OCI-M2 (cell line): ENCODE measurements around the gene ABITRAM.
"Not testable (repeated sequence)": the region's sequence is repeated elsewhere in the genome, so short reads cannot be mapped to it uniquely, and the experiment has no call there.

Source experiments
- DNase-seq: peaks from one replicate; lab custom pipeline; 2025; ENCODE audit not compliant: unreplicated experiment; lab: John Stamatoyannopoulos, UW

The ABITRAM gene

DNA sequence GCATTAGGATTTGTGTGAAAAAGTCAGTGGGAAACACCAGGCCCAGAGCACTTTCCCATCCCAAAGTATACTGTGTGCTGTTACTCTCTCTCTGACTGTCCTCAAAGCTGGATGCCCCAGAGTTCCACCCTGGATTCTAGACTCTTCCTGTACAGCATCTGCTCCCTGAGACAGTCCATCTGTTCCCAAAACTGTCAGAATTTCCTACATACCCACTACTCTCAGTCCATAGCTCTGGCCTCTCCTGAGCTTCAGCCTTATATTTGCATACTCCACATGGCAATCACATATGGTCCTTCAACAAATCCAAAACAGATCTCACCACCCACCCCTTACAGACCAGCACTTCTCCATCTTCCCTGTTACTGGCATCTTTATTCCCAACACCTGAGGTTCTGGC lies 9.7 kb upstream of the ABITRAM start:
- DNase-seq = no peak

DNA sequence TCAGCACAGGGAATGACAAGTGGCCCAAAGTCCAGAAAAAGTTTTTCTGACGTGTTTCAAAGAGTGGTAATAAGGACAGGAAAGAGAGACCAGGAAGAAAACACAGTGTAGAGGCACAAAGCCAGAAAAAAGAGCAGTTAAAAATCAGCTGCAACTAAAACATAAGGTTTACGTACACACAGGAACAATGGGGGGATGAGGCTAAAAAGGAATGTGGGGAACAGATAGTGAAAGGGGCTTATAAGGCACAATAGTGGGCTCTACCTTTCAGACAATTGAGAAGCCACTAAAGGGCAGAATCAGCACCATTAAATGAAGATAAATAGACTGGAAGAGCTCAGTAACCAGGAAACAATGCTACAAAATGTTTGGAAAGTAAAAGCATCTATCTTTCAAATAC lies 5.8 kb upstream of the ABITRAM start:
- no peak for DNase-seq

DNA sequence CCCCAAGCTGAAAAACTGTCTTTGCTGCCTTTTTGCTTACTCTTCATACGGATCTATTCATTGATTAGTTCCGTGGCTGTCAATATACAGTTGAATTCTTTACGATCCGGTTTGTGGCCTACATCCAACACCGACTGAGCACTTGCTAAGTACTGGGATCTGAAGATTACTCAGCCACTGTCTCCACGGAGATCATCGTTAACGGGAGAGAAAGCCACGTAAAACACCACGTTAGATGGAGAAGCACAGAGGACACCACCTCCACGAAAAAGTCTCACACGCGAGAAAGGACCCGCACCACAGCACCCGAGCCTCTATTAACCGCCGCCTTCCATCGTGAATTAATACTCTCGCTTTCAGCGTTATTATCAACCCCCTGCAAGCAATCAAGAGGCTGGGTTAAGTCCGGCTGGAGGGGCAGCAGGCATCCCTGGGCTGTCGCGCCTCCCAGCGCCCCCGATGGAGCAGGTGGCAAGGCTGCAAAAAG lies 926 bp upstream of the ABITRAM start:
- no peak for DNase-seq

DNA sequence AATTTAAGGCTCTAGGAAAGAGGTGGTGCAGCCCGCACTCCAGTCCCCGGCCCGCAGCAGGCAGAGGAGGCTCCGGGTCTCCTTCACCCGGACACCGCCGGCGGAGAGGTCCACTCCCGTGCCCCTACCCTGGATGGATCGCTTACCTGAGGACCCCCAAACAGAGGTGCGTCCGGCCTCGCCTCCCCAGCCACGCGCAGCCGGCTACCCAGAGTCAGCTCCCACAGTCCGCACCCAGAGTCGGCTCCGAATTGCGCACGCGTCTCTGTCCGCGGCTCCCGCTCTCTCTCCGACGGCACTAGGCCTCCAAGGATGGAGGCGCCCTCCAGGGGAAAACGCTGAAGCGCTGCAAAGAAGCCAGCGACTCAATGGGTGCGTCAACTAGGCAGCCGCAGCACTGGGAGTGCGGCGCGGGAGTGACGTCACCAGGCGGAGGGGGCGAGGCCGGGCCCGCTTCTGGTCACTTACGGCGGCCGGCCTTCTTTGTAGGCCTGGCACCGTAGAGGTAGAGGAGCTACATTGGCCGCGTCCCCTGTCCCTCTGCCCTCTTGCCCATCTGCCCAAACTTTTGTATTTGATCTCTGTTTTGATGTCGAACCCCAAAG lies 380 bp upstream of the ABITRAM start, which contains the start of gene ELP1:
TSS of gene ELP1 (minus strand) at position 407 of the 605 bp plus-strand sequence. CDS start 2,978 bp downstream, outside the sequence.
- peak; percentile 39 for DNase-seq

DNA sequence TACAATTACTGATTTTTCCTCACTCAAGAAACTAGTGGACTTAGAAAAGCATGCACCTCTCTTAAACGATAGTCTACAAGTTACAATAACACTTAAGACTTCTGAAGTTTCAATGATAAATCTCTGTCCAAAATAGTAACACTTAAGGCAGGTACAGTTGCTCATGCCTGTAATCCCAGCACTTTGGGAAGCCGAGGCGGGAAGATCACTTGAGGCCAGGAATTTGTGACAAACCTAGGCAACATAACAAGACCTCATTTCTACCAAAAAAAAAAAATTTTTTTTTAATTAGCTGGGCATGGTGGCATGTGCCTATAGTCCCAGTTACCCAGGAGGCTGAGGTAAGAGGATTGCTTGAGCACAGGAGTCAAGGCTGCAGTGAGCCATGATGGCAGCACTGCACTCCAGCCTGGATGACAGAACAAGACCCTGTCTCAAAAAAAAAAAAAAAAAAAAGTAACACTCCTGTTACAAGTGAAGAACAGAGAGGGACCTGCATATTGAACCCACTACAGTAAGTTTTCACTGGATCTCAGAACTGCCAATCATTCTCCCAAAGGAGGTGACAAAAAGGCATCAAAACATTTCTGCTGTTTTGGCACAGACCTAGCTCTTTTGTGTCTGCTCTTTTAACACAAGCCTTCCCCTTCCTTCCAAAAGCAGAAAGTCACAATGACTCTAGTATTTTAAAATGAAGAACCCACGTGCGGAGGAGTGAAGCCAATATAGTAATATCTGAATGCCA lies 3.5 kb downstream of the ABITRAM start:
- no peak for DNase-seq

DNA sequence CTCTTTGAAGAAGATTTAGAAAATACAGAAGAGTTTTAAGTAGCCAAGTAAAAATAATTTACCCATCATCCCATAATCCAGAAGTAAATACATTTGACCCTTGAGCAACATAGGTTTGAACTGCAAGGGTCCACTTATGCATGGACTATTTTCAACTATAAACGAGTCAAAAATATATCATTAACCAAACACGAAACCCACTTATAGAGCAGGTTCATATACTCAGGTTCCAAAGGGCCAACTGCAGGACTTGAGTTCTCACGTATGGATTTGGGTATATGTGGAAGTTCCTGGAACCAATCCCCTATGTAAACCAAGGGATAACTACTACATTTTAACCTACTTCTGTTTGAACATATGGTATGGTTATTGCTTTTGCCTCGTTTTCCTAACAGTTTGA lies 5.8 kb downstream of the ABITRAM start:
- DNase-seq = no peak

DNA sequence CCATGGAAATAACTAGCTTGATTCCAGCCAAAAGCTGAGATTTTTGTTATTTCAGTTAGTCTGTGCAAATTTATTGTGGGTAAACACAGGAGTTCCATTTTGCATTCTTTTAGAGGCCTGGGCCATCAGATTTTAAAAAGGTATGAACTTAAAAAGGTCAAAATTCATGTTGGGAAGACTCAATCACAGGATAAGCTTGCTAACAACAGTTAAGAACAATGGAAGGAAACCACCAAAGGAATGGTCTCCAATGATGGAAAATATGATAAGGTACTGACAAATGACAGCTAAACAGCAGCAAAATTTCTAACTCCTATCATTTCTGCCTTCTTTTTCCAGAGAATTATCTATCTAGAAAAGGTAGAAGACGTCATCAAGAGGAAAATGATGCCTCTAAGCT lies 16.0 kb downstream of the ABITRAM start:
- DNase-seq = no peak

DNA sequence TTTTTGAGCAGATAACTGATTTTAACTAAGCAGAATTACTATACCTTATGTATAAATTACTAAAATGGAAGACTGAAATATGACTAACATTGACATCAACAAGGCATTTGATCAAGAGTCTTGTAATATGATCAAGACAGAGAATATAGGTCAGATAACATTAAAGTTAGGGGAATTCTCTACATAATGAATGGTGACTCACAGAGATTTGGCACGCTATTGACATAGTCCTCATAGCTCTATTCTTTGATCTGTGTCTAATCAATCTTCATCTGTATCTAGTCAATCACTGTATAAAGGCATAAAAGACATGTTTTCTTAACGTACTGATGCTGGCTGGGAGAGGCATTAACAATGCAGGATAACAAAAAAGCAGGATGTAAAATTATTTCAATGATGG lies 17.4 kb downstream of the ABITRAM start:
- DNase-seq = no peak

DNA sequence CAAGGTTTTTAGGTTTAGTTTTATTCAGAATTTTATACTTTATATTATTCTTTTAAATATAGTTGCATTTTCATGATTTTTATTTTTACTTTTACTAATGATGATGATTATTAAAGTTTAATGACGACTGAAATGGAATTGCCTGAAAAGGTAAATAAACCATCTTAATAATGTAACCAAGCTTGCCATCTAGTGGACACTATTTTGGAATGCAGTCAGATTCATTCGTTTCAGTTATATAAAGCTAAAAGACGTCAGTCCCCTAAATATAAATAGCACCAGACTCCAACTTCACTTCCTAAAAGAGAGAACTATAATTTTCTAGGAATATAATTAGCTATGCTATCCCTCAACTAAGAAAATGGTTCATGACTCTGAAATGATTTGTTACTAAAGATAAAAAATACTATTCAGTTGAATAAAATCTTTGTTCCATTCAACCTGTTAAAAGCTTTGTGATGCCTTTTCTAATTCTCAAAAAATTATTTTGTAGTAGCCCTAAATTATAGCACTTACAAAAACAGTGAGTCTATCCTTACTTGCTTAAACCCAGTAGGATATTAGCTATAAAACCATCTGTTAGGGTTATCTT lies 19.9 kb downstream of the ABITRAM start:
- no peak for DNase-seq

DNA sequence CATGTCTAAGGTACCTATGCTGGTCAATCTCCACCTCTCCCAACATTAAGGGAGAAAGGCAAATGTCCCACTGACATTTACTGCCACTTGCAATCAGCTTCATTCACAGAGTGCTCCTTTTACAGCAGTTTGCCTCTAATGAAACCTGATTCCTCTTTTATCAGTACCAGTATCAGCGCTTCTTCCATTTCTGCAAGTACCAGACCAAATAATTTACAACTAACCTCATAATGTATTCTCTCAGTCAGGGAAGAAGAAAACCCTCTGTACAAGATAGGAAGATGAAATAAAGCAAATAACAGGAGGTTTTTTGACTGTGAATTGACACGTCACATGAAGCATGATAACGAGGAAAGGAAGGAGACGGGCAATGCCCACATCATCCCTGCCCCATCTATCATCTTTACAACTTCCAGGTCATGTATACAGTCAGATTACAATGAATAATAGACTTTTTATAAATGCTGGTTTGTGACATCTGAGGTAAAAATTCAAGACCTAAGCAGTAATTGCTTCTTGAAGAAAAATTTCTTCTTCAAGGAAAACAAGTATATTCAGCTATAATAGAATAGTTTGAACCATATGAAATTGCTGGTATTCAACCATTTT lies 21.9 kb downstream of the ABITRAM start:
- no peak for DNase-seq

DNA sequence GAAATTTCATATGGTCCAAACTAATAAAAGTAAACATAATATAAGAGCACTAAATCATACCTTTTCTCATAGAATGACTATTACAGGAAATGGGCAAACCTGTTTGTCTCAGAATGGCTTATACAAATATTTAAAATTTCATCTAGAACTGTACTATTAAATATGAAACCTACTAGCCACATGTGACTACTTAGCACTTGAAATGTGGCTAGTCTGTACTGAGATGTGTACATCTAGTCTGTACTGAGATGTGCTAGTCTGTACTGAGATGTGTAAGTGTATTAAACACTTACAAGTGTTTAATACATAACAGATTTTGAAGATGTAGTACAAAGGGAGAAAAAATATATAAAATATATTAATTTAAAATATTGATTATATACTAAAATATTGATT lies 22.4 kb downstream of the ABITRAM start:
- no peak for DNase-seq

DNA sequence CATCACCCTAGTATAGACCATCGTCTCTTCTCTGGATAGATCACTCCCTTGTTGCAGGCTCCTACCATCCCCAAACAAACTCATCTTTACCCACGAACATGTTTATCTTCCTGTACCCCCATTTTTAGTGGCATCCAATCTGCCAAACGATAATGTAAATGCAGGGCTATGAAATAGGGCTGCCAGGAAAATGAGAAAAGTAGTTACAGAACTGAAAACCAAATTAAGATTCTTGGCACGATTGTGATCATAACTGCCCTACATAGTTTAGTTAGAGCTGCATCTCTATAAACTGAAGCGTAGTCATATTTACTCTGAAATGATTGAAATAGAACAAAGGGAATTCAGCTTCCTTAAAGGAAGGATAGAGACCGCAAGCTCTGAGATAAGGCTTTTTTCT lies 26.1 kb downstream of the ABITRAM start:
- DNase-seq = no peak

DNA sequence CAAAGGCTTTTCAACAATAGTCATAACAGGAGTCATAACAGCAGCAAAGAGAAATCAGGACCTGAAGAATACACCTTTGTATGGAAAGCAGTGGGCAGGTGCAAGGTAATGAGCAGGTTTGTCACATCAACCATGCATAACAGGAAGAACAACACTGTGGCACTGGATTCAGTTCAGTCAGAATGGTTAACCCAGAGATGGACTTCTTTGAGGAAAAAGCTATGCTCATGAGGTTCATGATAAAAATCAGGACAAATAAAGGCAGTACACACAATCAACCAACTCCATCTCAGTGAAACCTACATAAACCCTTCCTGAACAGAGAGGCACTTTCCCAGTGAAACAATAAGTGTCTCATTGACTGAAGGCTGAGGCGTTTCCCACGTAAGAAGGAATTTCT lies 27.0 kb downstream of the ABITRAM start:
- no peak for DNase-seq

DNA sequence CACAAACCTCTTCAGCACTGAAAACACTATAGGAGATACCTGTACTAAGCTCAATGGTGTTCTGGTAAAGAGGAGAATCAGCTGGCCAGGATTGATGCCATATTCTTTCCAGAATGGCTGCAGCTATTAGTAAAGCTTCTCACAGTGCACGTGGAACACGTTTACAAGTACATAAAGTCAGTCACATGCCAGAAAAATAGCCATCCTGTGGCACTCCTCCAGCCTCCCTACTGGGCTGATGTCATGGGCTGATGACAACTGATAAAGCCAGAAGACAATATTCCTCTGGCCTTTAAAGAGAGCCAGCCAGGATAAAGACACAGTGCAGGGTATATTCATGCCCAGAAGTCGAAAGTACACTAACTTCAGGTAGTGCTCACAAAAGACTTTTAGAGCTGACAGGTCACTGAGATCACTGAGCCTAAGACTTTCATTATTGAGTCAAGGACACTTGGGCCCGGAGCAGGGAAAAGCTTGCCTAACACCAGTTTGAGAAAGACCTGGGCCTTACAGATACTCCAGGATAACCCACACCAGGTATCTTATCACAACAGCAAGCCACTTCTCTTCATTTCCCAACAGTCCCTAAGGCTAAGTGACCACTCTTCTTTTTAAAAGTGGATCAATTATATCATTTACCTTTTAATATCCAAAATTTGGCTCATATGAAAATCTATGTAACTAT lies 29.4 kb downstream of the ABITRAM start:
- no peak for DNase-seq

DNA sequence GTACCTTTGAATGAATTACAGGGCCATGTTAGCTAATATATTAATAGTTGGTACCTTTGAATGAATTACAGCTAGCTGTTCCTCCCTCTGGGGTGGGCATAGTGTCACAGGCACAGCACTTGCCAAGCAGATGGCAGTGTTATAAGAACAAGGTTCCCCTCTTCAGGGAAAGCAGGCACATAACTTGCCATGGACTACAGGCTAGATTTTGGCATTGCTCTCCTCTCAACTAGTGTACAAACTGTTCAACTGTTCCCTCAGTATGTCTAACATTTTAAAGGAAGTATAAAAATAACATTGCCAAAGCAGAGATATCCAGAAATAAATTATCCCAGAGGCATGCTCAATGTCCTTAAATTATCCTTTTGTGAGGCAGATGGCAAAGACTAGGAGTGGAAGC lies 33.7 kb downstream of the ABITRAM start:
- no peak for DNase-seq

DNA sequence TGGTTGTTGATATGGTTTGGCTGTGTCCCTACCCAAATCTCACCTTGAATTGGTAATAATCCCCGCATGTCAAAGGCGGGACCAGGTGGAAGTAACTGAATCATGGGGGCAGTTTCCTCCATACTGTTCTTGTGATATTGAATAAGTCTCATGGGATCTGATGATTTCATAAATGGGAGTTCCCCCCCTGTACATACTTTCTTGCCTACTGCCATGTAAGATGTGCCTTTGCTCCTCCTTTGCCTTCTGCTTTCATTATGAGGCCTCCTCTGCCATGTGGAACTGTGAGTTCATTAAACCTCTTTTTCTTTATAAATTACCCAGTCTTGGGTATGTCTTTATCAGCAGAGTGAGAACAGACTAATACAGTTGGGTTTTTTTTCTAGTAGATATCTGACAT lies 37.2 kb downstream of the ABITRAM start:
- not testable (repeated sequence) for DNase-seq

DNA sequence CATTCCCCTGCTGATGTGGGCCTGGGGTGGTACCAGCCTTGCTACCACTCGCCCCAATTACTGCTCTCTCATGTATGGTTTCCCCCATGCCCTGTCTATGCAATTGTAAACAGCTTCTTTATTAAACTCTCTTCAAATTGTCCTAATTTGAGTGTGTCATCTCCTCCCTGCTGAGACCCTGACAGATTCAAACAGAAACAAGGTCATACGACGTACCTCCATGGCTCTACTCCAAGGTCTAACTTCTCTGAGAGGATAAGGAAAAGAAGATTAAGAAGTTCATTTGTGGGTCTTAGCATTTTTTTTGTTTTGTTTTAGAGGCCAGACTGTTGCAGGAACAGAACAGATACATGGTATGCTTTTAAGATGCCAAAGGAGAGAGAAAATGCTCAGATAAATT lies 38.0 kb downstream of the ABITRAM start:
- DNase-seq = no peak

DNA sequence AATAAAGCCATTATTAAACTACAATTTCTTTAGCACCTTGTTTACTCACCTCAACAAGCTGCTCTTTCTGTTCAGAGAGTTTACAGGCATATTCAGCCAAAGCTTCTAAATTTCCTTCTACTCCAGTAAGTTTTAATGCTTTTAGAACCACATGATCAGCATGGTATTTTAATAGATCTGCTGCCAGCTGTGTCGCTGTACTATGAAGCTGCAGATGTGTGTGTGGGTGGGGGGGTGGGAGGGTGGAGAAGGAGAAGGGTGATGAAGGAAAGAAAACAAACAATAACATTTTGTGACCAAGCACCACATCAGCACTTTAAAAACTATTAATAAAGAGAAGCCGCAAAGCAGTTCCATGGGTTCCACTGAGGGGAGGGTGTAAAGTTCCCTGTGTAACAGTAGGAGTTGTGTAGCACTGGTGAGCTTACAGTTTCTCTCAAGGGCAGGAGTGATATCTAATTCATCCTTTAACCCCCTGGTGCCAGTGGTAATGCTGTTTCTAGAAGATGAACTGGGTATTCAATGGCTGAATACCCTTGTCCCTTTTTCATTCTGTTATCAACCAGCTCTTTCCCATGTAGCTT lies 38.5 kb downstream of the ABITRAM start:
- no peak for DNase-seq

DNA sequence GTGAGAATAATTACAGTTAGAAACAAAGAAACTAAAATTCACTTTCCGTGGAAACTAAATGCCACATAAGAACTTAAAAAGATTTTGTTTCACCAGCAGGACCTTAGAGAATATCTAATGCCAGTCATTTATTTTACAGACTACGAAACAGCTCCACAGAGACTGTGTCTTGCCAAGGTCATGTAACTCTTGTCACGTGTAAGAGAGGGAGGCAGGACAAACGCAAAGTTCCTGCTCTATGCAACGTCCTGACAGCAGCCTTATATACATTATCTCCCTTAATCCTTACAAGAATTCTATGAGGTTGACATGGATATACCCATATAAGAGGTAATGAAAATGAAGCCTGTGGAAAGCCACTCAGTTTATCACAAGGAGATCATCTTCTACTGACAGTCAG lies 39.7 kb downstream of the ABITRAM start:
- DNase-seq = no peak

DNA sequence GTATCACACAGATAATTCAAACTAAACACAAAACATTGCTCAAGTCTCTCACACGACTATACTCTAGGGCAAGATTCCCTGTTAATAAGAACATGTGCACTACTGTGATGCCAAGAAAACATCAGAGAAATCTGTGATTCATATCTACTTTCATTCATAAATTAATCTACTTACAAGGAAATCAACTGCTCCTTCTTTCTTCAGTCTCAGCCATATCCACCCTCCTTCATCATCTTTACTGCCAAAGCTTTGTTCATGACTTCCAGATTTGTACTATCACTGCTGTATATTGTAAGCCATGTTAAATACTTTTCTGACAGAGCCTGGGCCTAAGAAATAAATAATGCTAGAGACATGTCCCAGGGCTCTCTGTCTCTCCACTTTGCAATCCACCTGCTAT lies 44.0 kb downstream of the ABITRAM start:
- DNase-seq = no peak

DNA sequence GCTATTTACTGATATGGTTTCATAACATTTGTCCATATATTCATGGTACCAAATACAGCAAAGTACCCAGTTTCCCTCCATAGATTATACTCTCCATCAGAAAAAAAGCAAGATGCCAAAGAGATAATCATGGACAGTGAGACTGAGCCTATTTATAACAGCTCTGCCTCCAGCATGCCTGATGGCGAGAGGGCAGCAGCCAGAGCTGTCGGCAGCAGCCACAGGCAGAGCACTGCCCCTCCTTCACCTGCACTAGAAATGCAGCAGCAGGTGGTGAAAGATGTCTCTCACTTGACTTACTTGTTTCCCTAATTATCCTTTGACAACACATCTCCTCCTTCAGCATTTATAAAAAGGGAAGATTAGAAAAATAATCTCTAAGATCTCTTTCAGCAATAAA lies 46.7 kb downstream of the ABITRAM start:
- no peak for DNase-seq
